ENCODE results near the gene RNU5D-1. TPM values are rescaled to one million over a fixed set of nuclear protein-coding genes. Genes with fewer than 3 reads are reported as not detected.

The RNU5D-1 gene
- total and polyA plus RNA-seq, 2 of the 13 experiments (the other 11 are each of a cell fraction or from before 2014, with no cell fraction given), result 165 TPM; not detected in 1

GRCh38 chr1:44682883-44683265 is 48.1 kb downstream of the RNU5D-1 start (continued):
- no peak for TF ChIP-seq ZNF678 (CRISPR knock-in tag; IDR thresholded peaks at IDR 0.05)
- TF ChIP-seq ZBTB40 (IDR thresholded peaks at IDR 0.05), result no peak
- no peak for TF ChIP-seq ZBTB40 (CRISPR knock-in tag; IDR thresholded peaks at IDR 0.05)
- no peak for TF ChIP-seq ZNF737 (CRISPR knock-in tag; IDR thresholded peaks at IDR 0.05; ENCODE audit: borderline replicate concordance)
- TF ChIP-seq ZNF597 (CRISPR knock-in tag; IDR thresholded peaks at IDR 0.05), result no peak
- no peak for TF ChIP-seq SIX4 (CRISPR knock-in tag; IDR thresholded peaks at IDR 0.05)
- TF ChIP-seq CEBPB (IDR thresholded peaks at IDR 0.05; ENCODE audit: borderline replicate concordance, low read depth, low read length), result no peak
- no peak for TF ChIP-seq ZBTB3 (CRISPR knock-in tag; IDR thresholded peaks at IDR 0.05; ENCODE audit: borderline replicate concordance, low read depth)

Data from HepG2 (cell line).